GM12872 (cell line): ENCODE measurements around the gene SEC24D.

ENCODE experiments used
- TF ChIP-seq, protein P1 (sequence below): IDR thresholded peaks from 3 replicates; pipeline ENCODE4 v1.5.1; 2011; ENCODE audit warnings: low read depth, mild to moderate bottlenecking, low read length, moderate library complexity; ENCODE audit not compliant: insufficient read depth

SEC24D gene

GRCh38 chr4:118729287-118730286, 106.3 kb downstream of the SEC24D start:
- TF ChIP-seq, protein P1, sequence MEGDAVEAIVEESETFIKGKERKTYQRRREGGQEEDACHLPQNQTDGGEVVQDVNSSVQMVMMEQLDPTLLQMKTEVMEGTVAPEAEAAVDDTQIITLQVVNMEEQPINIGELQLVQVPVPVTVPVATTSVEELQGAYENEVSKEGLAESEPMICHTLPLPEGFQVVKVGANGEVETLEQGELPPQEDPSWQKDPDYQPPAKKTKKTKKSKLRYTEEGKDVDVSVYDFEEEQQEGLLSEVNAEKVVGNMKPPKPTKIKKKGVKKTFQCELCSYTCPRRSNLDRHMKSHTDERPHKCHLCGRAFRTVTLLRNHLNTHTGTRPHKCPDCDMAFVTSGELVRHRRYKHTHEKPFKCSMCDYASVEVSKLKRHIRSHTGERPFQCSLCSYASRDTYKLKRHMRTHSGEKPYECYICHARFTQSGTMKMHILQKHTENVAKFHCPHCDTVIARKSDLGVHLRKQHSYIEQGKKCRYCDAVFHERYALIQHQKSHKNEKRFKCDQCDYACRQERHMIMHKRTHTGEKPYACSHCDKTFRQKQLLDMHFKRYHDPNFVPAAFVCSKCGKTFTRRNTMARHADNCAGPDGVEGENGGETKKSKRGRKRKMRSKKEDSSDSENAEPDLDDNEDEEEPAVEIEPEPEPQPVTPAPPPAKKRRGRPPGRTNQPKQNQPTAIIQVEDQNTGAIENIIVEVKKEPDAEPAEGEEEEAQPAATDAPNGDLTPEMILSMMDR, result no peak

DNA sequence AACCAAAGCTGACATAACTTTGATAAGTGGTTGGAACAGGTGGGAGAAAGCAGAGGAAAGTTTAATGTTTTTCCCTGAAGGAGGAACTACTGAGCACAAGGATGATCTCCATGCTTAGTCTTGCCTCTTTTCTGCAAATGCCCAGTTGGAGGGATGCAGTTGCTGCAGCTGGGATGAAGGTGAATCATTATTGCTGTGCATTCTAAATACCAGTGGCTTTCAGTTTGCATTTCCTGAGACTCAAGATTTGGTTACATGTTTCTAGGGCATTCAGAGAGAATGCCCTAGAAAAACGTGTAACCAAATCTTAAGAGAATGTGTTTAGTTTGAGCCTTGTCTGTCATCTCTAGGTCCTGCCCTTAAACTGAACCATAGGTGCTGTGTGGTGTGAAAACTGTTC, 108.6 kb downstream of the SEC24D start:
- TF ChIP-seq, protein P1, result no peak

DNA sequence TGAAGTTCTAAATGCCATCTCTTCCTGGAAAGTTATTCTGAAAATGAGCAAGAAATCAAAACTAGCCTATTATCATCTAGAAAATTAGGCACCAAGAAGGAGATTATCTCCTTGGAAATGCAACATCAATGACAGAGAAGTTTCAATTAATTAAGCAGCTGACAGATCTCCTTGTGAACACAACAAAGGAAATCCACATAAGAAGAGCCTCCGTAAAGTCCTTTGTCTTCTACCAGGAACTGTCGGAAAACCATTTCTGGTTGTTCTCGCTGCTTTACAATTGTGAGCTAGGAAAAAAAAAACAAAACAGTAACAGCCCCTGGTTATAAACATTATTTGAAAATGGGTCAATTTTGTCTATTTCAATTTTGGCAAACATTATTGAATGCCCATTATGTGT, 112.6 kb downstream of the SEC24D start:
- TF ChIP-seq, protein P1, result no peak

GRCh38 chr4:118721752-118722151, 114.2 kb downstream of the SEC24D start:
- TF ChIP-seq, protein P1, result no peak

DNA sequence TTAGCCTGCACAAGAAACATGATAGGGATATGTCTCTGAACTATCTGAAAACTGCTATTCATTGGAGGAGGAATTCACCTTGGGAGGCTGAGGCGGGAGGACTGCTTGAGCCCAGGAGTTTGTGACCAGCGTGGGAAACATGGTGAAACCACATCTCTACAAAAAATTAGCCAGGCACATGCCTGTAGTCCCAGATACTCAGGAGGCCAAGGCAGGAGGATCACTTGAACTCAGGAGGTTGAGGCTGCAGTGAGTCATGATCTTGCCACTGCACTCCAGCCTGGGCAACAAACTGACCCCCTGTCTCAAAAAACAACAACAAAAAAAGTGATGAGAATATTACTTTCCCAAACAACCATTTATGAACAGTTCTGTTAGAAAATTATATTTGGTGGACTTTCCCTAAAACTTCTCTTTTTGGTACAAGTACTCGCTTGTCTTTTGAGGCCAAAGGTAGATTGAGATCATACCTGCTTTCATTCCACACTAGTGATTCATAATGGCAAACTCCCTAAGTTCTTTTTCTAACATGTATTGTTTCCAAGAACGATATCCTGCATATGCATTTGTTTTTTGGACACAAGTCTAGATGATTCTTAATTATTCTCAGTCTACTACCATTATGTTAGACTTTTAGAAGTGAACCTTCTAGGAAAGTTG, 117.3 kb downstream of the SEC24D start:
- TF ChIP-seq, protein P1, result no peak

DNA sequence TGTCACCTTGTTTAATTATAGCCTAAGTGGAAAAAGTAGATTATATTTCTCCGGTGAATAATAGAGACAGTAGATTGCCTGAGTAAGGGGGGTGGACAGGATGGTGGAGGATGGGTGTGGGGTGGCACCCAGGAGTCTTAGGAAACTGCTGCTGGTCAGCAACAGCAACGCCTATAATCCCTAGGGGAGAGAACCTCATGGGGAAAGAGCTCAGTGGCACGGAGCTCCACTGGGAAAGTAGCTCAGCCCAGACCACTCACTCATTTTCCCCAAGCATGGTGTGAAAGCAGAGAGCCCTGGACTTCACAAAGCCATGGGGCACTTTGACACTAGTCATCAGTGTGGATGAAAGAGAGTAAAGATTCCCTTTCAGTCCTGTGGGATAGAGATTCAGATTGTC, 119.6 kb downstream of the SEC24D start:
- TF ChIP-seq, protein P1, result no peak

GRCh38 chr4:118714682-118715081, 121.2 kb downstream of the SEC24D start:
- TF ChIP-seq, protein P1, result no peak
